GM12891 (cell line): Measurements from ENCODE around the gene TMEM214.

Experiments used
- POLR2A ChIP-seq: IDR thresholded peaks from 2 replicates; pipeline ENCODE4 v1.6.1; 2011; ENCODE audit warnings: low read depth, low read length, control low read depth
- POLR2AphosphoS5 ChIP-seq: IDR thresholded peaks from 2 replicates; pipeline ENCODE4 v1.6.1; 2011; ENCODE audit warnings: low read depth, low read length, control low read depth
- TAF1 ChIP-seq: IDR thresholded peaks from 2 replicates; pipeline ENCODE4 v1.6.1; 2011; ENCODE audit warnings: low read depth, low read length, control low read depth

DNA sequence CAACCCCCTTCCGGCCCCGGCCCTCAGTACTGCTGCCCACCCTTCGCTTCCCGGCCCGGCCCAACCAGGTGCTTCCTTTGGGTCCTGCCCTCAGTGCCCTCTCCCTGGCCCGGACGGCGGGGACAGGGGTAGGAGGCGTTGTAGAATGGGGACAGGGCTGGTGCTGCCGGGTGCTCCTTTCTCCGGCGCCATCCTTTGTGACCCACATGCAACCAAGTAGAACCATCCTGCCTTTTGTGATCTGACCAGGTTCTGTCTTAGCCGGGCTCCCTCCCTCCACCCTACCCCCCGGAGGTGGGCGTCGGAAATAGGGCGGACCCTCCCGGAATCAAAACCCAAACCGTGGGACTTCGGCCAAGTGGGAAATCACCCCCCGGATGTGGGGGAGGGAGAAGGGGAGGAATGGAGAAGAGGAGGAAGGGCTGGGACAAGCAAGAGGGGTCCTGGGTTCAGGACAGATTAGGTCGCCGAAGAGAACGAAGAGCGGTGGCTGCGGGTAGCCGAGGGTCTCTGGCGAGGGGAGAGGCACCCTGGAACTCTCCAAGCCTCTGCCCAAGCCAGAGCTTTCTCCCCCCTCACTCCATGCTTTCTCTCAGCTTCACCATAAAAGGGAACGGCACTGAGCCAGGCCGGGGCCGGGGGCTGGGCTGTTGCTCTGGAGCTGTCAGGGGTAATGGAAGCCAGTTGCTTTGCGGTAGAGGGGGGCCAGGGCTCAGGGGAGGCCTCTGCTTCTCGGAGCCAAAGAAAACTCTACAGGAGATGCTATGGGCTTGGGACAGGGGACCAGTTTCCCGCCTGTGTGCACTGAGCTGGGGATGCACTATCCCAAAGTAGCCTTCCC, 39.4 kb downstream of the TMEM214 start:
- TF ChIP-seq POLR2A (no peak), TAF1 (no peak), POLR2AphosphoS5 (no peak; the same call in 1 of the 2 replicates)
